HG03108 (cell line): ENCODE measurements around the gene DHRSX.

Experiments used
- ATAC-seq: cut with Tn5 transposase; IDR thresholded peaks from one replicate; pipeline ENCODE4 v1.9.1; 2021; ENCODE audit warnings: moderate library complexity; ENCODE audit not compliant: unreplicated experiment

Gene DHRSX

DNA sequence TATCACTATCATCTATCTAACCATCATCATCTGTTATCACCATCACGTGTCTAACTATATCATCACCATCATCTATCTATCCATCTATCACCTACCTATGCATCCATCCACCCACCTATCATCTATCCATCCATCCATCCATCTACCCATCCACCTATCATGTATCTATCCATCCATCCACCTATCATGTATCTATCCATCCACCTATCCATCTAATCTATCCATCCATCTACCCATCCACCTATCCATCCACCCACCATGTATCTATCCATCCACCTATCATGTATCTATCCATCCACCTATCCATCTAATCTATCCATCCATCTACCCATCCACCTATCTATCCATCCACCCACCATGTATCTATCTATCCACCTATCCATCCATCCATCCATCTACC, 316.7 kb downstream of the DHRSX start:
- no peak for ATAC-seq

DNA sequence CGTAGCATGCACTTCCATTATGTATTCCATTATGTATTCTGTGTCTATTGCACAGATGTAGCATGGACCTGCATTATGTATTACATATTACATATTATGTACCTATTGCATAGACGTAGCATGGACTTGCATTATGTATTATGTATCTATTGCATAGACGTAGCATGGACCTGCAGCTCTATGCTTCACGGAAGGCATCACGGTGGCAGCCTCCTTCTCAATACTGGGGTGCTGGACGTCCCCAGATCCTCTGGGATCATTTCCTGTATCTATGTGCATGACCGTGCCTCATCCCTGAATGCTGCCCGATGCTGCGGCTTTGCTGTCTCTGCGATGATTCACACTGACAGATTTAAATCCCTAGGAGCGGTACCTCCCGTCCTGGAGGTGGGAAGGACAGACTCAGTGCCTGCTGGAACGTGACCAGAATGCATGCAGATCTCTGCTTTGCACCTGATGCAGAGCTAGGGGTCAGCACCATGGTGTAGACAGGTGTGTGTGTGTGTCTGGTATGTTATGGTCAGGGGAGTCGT, 317.5 kb downstream of the DHRSX start:
- ATAC-seq: no peak

DNA sequence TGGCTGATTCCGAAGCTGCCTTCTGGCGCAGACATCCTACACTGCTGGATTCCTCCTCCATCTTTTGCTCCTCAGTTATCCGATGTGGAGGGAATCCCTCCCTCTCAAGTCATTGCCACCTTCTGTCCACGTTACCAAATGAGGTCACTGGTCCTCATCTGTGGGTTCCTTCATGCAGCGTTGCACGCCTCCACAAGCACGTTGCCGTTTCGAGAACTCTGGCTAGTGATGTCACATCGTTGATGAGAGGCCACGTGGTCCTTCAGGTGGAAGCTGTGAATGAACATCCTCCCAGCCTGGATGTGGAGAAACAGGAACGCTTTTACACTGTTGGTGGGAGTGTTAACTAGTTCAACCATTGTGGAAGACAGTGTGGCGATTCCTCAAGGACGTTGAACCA, 323.2 kb downstream of the DHRSX start:
- no peak for ATAC-seq

DNA sequence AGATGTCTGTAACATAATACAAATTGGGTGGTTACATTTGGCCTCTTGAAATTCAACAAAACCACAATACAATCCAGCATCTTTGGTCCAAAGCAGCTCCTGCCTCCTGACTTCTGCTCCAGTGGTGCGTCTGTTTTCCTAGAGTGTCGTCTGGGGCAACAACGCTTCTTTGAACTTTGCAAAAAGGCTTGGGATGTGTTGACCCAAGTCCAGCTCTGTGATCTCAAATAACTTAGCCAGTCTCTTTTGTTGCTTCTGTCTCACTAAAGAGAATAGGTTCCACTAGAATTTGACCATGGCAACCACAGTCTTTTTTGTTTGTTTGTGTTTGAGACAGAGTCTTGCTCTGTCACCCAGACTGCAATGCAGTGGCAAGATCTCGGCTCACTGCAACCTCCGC, 324.0 kb downstream of the DHRSX start:
- ATAC-seq: no peak

DNA sequence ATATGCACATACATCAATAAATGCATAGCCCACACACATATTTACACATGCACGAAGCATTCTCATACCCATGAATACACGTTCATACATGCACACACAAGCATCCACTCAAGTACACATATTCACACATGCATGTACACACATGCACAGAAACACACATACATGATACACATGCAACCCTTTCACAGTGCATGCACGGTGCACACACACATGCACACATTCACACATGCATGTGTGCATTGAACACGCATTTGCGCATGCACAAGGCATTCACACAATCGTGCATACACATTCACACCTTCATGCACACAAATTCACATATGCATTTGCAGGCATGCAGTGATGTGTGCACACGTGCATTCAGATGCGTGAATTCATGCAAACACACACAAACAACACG, 324.5 kb downstream of the DHRSX start:
- ATAC-seq: no peak

DNA sequence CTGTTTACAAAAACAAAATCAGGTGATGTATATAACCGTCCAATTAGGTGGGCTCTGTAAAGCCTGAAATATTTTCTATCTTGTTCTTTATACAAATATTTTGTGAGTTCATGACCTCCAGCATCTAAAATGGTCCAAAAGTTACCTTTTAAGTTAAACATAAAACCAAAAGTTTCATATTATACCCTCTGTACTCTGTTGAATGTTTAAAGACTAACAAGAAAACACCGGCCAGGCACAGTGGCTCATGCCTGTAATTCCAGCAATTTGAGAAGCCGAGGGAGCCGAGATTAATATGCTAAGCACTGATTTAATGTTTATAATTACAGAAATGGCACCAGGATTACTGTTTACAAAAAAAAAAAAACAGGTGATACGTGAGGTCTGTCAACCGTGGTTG, 328.4 kb downstream of the DHRSX start:
- ATAC-seq: no peak
